ENCODE measurements around the gene NYNRIN.

Gene NYNRIN

DNA sequence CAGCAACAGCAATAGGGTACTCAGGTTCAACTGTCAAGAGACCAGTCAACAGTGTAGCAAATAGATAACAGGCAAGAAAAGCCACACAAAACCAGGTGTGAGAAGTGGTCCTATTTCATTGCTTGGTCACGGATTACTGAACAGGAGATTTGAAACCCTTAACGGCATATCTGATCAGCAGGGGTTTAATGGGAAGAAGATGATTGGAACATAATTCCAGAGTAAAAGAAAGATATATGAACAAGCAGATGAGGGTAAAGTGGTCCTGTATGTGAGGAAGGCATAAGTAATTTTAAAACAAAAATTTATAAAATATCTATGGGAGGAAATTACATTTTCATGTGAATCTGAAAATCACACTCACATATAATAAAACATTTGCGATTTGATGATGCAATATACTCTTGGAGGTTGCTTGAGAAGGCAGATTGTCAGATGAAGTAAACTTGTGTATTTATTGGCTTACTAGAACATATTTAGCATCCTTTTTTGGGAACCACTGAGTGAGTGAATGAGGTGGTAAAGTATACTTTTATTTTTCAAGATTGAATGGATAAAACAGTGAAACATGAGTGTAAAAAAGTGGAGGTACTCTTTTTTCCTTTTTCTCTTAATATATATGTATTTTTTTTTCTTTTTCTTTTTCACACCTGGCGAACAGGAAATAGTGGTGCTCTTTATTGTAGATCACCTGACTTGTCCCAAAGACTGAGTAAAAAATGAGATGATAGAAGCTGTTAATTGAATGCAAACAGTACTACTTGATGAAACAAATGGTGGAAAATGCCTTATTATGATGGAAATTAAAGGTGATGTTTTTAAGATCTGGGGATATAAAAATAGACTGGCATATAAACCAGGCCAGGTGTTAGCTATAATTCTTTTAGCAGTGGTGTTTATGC lies 65.3 kb downstream of the NYNRIN start:
- no peak for DNase-seq

DNA sequence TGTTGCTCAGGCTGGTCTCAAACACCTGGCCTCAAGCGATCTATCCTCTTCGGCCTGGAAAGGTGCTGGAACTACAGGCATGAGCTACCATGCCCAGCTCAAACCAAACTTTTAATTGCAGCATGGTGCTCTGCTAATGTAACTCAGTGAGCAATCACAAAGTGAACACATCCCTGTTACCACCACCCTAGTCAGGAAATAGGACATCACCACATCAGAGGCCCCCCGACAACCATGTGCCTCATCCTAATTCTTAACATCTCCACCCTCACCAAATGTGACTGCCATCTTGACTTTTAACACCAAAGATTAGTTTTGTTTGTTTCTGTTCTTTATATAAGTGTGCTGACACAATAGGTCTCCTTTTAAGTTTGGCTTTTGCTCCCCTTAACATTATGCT lies 66.6 kb downstream of the NYNRIN start:
- DNase-seq: no peak

DNA sequence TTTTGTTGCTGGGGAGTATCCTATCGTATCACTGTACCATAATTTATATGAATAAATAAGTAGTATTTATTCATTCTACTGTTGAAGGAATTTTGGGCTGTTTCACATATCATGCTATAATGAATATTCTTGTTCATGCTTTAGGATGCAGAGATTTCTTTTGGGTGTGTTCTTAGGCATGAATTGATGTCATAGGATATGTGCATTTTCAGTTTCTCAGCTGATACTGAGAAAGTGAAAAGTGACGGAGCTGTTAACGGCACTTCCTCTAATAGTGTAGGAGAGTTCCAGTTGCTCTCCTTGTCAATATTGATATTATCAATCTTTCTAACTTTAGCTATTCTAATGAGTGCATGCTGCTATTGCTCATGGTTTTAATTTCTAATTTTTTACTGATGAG lies 67.0 kb downstream of the NYNRIN start:
- DNase-seq: no peak
